Kidney epithelial cell (primary cell): Measurements from ENCODE around the gene GMEB2. TPM values are rescaled to one million over a fixed set of nuclear protein-coding genes. Genes with fewer than 3 reads are reported as not detected.

ENCODE experiments used
- DNase-seq: peaks from one replicate; pipeline ENCODE4 v3.0.0-alpha.2; 2010; ENCODE audit warnings: low read depth
- H3K27me3 ChIP-seq: 2 replicates; pipeline ENCODE4 v1.6.0; 2011; ENCODE audit warnings: low read length; ENCODE audit not compliant: control insufficient read depth, insufficient read depth
- H3K36me3 ChIP-seq: 2 replicates; pipeline ENCODE4 v1.5.1; 2011; ENCODE audit warnings: low read length; ENCODE audit not compliant: control insufficient read depth, insufficient read depth
- H3K4me3 ChIP-seq: 2 replicates; pipeline ENCODE4 v1.5.1; 2011; ENCODE audit warnings: low read depth, mild to moderate bottlenecking, control low read depth, low read length
- total RNA-seq: library from RNA; depleted of rRNA; stranded (reverse); fragments of >200 nt; gene quantifications from 2 replicates; pipeline ENCODE4 v1.2.3, GENCODE V29; 2015
- TF ChIP-seq, protein P1 (sequence below): IDR thresholded peaks from 2 replicates; pipeline ENCODE4 v1.5.1; 2011; ENCODE audit warnings: mild to moderate bottlenecking, moderate library complexity, low read length, control low read depth, inconsistent platforms; ENCODE audit not compliant: insufficient read depth, poor library complexity, severe bottlenecking

GMEB2 gene
- total RNA-seq, 1 donor from 2014 or later, result 17.7 TPM

DNA sequence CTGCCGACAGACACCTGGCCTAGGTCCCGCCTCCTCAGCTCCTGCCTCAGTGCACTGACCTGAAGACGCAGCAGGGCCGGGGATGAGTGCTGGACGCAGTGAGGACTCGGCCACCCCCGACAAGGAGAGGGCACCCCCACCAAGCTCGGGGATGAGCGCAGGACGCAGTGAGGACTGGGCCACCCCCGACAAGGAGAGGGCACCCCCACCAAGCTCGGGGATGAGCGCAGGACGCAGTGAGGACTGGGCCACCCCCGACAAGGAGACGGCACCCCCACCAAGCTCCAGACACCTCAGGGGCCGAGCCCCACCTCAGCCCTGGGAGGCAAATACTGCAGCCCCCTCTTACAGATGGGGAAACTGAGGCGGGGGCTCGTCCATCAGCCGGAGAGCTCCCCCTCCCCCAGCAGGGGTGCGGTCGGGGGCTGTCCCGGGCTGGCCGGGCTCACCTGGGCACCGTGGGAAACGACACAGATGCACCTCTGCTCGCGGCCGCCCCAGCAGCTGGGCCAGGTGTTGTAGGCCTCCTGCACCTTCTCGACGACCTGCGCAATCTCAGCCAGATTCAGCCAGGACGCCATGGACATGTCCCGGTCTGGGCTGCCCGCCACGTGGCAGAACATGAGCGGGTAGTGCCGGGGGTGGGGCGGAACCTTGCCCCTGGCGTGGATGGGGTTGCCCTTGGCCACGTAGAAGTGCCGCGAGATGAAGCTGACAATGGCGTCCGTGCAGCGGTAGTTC, 60.3 kb downstream of the GMEB2 start:
- Histone ChIP-seq H3K36me3 (no peaks in the 10 kb centered on the region), H3K27me3 (no peaks in the 10 kb centered on the region), H3K4me3 (no peak overlapping the region)
- TF ChIP-seq, protein P1, sequence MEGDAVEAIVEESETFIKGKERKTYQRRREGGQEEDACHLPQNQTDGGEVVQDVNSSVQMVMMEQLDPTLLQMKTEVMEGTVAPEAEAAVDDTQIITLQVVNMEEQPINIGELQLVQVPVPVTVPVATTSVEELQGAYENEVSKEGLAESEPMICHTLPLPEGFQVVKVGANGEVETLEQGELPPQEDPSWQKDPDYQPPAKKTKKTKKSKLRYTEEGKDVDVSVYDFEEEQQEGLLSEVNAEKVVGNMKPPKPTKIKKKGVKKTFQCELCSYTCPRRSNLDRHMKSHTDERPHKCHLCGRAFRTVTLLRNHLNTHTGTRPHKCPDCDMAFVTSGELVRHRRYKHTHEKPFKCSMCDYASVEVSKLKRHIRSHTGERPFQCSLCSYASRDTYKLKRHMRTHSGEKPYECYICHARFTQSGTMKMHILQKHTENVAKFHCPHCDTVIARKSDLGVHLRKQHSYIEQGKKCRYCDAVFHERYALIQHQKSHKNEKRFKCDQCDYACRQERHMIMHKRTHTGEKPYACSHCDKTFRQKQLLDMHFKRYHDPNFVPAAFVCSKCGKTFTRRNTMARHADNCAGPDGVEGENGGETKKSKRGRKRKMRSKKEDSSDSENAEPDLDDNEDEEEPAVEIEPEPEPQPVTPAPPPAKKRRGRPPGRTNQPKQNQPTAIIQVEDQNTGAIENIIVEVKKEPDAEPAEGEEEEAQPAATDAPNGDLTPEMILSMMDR, result no peak
- DNase-seq, result no peak

DNA sequence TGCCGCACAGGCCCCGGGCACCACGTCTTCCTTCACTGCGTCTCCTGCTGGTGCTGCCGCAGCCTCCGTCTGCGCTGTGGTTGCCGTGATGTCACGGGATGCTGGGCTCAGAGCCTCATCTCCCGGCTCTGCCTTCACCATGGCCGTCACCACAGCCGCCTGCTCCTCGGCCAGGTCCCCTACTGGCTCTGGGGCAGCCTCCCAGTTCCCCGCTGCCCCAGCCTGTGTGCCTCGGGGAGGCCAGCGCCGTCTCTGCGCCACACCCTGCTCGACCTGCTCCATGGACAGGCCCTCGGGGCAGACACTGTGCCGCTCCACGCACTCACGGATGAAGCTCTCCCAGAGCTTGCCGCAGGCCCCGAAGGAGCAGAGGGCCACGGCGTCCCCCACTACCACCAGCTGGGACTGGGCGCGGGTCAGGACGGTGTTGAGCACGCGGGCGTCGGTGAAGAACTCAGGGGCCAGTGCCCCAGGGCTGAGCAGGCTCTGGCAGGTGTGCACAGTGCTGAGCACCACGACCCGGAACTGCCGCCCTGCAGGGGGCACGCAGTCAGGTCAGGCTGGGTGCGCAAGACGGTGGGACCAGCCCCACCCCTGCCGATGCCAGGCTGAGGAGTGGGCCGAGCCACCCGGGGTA, 61.1 kb downstream of the GMEB2 start:
- no peak for DNase-seq
- Histone ChIP-seq H3K36me3 (no peaks in the 10 kb centered on the region), H3K27me3 (no peaks in the 10 kb centered on the region), H3K4me3 (no peak overlapping the region)
- TF ChIP-seq, protein P1, result no peak

DNA sequence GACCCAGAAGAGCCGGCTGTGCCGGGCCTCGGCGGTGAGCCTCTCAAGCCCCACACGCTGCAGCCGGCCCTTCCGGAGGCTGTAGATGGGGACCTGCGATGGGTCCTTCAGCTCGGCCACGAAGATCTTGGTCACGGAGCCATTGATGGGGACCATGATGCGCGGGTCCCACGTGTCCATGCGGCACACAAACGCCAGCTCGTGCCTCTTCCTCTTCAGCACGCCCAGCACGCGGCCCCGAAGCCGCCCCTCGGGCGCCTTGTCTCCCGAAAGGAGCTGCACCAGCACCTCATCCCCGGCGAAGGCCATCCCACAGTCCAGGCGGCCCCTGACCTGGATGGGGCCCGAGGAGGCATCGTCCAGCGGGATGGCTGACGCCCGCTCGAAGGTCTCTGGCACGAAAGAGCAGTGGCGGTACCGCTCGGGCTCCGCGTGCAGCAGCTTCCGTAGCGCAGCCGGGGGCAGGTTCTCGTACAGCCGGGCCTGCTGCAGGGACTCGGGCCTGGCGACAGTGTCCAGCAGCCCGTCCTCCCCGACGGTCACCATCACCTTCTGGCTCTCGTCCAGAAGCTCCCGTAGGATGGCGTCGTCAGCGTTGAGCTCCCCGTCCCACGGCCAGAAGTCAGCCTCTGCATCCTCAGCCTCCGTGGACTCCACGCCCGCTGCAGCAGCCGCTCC, 61.7 kb downstream of the GMEB2 start:
- no peaks in the 10 kb centered on the region for H3K36me3 ChIP-seq
- DNase-seq, result no peak
- no peak overlapping the region for H3K4me3 ChIP-seq
- TF ChIP-seq, protein P1, result no peak
- no peaks in the 10 kb centered on the region for H3K27me3 ChIP-seq

DNA sequence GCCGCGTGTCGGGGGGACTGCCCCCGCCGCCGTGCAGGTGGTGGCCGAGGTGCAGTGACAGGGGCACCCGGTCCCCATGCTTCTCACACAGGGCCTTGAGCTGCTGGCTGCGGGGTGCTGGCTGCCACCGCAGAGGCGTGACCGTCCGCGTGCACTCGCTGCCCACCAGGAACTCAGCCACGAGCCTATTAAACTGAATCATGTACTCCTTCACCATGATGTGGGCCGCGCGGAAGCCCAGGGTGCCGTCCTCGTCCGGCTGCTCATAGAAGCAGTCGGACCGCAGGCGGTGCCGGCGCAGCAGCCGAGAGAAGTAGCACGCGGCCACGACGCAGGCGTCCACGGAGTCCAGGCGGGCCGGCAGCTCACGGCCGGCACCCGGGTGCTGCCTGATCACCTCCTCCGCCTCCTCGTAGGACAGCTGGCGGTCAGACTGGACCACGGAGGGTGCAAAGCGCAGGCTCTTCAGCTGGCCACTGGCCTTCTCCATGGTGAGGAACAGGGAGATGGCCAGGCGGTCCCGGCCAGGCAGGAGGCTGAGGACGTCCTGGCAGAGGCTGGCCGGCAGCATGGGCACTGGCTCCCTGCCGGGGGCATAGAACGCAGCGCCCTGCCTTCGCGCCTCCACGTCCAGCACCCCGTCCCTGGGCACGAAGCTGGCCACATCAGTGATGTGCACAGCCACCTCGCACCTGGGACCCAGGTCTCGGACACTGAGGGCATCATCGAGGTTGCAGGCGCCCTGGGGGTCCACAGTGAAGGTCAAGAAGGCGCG, 62.7 kb downstream of the GMEB2 start:
- no peaks in the 10 kb centered on the region for H3K36me3 ChIP-seq
- TF ChIP-seq, protein P1, result no peak

DNA sequence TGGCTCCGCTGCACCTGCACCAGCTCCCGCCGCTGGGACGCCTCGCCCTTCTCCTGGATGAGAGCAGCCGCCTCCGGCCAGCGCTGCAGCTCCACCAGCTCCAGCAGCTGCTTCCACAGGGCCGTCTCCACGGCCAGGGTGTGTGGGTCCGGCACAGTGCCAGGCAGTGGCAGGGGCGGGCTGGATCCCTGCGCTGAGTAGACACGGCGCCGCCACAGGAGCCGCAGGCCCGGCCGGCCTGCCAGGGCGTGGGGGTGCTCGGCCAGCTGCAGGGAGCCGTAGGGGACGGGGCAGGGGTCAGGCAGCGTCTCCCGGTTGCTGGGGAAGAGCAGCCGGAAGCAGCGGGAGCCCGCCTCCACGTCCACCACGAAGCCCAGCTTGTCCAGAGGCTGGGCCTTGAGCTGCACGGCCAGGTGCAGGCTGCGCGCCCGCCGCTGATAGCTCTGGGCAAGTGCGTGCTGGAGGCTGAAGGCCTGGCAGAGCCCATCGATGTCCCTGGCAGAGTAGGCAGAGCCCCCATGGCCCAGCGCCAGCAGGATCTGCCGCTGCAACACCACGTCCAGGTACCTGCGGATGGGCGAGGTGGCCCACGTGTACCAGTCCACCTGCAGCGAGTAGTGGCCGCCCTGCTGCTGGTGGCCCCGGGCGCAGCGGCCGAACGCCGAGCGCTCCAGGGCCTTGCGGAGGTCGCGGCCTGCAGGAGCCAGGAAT, 63.5 kb downstream of the GMEB2 start:
- DNase-seq, result no peak
- Histone ChIP-seq H3K36me3 (no peaks in the 10 kb centered on the region), H3K4me3 (no peak overlapping the region), H3K27me3 (no peaks in the 10 kb centered on the region)
- TF ChIP-seq, protein P1, result no peak

More for the DNA sequence above, 62.7 kb downstream of the GMEB2 start:
- H3K27me3 ChIP-seq, result no peaks in the 10 kb centered on the region
- DNase-seq, result no peak
- no peak overlapping the region for H3K4me3 ChIP-seq
